ENCODE data around the gene VWF.
A peak's percentile ranks its signal among the peaks of the same experiment; 100 is the strongest.

Gene VWF

DNA sequence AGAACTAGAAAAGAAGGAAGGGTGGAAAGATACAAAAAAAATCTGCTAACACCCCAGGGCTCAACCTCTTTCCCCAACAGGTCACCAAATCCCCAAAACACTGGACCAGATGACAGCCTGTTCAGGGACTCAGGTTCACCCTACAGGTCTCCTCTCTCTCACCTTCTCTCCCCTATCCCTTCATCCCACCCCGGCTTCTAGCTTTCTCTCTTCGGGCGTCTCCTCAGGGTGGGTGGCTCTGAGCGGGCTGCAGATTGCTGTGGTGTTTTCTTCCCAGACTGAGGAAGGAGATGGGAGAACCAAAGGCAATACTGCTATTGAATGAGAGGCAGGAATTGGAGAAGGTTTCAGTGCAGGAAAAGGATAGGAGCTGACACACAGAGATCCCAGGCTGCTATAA, 218.7 kb downstream of the VWF start:
- no peak for DNase-seq

DNA sequence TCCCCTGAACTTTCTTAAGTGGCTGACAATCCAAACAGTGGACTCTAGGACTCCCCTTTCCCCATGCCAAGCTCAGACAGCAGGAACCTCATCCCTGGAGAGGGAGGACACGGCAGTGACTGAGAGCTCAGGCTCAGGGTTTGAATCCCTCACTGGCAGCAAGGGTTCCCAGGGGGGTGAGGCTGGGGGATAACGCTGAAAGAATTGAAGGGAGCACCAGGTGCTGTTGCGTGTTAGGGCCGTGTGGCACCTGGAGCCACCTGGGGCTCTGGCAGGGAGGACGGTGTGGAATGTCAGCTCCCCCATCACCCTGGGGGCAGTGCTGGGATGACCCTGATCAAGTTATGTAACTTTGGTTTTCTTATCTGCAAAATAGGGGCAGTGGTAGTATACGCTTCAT, 219.5 kb downstream of the VWF start:
- DNase-seq, result no peak

DNA sequence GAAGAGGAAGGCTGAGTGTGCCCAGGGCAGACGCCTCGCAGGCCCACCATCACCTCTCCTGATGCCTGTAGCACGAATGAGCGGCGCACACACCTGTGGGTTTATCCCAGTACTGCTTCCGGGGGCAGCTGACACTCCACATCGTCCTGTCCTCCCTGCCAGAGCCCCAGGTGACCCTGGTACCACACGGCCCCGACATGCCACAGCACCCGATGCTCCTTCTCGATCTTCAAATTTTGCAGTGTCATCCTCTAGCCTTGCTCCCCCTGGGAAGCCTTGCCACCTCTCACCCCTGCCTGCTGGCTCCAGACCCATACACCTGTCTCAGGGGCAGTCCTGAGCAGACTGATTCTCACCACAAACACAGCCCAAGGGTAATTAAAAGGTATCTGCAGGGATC, 220.0 kb downstream of the VWF start:
- DNase-seq, result no peak

DNA sequence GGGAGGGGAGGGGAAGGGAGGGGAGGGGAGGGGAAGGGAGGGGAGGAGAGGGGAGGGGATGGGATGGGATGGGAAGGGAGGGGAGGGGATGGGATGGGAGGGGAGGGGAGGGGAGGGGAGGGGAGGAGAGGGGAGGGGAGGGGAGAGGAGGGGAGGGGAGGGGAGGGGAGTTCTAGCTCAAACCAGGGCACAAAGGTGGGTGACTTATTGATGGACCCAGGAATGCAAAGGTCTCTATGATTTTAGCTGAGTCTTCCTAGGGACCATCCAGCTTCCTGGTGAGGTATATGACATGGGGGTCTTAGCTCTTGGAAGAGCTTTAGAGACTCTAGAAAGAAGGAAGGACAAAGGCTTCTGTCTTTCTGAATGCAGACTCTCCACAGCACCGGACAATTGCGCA, 221.7 kb downstream of the VWF start:
- no peak for DNase-seq

DNA sequence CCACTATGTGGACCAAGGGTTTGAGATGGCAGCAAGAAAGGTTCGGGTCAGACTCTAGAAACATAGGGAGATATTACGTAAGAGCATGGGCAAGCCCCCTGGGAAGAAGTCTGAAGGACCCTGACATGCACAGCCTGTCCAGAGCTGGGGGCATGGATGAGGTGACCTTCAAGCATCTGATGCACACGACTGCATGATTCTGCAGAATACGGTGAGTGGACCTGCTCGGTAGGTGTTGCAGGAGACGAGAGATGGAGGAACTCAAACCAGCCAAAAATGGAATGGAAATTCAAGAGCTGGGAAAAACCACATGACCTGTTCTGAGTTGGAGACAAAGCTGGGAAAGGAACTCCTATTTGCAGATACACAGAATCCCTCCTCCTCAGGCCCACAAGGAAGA, 223.1 kb downstream of the VWF start:
- DNase-seq, result no peak

DNA sequence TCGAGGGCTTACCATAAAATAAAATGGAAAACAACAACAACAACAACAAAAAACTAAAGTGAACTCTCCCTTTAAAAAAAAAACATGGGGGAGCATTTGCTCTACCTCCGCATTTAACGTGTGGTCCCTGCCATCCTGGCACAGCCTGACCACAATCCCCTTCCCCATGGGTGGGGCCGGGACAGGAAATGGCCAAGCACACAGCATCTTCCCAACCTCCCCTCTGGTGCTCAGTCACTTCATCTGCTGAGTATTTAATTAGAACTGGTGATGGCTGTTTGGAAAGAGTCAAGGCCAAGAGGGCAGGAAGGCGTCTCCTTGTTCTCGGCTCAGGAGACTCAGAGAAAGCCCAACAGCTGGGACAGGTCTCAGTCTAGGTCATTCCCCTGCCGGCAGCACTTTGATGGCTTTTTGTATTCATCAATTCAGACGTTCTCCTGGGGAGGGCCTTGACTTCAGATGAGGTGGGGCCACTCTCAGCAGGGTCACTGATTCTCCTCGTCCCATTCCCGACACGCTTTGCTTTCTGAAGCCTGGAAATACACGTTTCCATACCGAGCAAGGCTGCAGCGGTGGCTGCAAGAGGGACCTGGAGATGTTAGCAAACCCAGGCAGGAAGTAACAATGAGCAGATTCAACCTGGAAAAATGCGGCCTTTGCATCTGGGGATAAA, 223.8 kb downstream of the VWF start:
- no peak for DNase-seq

GRCh38 chr12:5900076-5900475, 224.4 kb downstream of the VWF start:
- no peak for DNase-seq

DNA sequence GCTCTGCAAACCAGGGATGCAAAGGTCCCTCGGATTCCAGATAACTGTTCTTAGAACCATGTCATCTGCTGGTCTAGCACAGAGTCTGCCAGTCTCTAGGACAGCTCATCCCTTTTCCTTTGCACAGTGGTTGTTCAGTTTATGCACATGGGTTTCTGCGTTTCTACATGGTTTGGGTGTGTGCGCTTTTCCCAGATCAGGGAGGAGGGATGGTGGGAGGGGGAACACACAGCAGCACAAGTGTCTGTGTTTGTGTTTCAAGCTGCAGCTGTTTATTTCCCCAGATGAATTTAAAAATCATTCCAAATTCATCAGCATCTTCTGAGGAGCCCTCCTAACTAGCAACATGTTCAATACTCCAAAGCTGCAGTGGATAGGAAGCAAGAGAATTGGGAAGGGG, 224.8 kb downstream of the VWF start:
- DNase-seq, result no peak

- DNase-seq, result peak in 1 of 2 experiments; percentile 6
Measured at GRCh38 chr12:5898874-5899273, 225.6 kb downstream of the VWF start.
